Adipose tissue (tissue), 3 donors: ENCODE data around the gene RNF148. TPM values are rescaled to one million over a fixed set of nuclear protein-coding genes. Genes with fewer than 3 reads are reported as not detected.

Source experiments
- H3K27ac ChIP-seq: one replicate; pipeline ENCODE4 v1.5.1; 2013; ENCODE audit warnings: low read depth, low read length
- WGBS, 3 donors: extraction: QIAGEN DNeasy Blood & Tissue Kit; methylation state at CpG; one replicate each; pipeline ENCODE4 v1.1.7; 2013; 5-methylcytosine and 5-hydroxymethylcytosine counted together
- polyA plus RNA-seq, 3 donors: library from polyadenylated mRNA; stranded (reverse); fragments of 200-250 nt; gene quantifications; one replicate each; pipeline ENCODE4 v1.2.3, GENCODE V29; 2013
- donor health status: healthy with polysubstance abuse.
- donor health status: Bipolar disorder and iron deficiency.
- donor health status: healthy.

The RNF148 gene, protein sequence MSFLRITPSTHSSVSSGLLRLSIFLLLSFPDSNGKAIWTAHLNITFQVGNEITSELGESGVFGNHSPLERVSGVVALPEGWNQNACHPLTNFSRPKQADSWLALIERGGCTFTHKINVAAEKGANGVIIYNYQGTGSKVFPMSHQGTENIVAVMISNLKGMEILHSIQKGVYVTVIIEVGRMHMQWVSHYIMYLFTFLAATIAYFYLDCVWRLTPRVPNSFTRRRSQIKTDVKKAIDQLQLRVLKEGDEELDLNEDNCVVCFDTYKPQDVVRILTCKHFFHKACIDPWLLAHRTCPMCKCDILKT
- under 1 TPM; 0.08 to 0.22 (median 0.10) TPM for polyA plus RNA-seq

DNA sequence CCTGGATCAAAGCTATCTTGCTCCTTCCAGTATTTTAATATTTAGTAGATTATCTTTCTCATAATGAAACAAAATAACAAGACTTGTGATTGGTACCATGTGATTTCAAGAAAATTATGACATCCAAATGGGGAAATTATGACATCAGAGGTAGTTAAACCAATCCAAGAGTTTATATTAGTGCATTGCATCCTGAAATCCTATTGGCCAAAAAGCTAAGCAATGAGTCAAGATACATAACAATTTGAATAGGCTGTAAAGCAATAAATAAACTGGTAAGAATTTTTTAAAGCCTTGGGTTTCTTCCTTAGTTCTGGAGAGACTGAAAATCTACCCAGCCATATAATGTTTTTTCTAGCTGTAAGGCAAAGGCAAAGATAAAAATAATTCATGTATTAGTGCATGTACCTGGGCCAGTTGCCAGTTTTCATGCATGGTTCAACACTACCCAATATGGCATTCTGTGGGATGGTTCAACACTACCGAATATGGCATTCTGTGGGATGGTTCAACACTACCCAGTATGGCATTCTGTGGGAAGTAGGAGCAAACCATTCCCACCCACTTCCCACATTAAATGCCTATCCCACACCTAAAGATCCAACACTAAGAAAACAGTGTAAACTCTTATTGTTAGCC, at the start of gene RNF148:
Gene RNF148, minus strand, starts transcription at position 51 of the 639 bp plus-strand sequence. CDS start 172 bp downstream, outside the sequence.
- 82 to 95% (median 91%) methylated on average over 1 of the region's 1 CpG for WGBS, 3 donors
- H3K27ac ChIP-seq = no peak within 1 kb of the TSS

DNA sequence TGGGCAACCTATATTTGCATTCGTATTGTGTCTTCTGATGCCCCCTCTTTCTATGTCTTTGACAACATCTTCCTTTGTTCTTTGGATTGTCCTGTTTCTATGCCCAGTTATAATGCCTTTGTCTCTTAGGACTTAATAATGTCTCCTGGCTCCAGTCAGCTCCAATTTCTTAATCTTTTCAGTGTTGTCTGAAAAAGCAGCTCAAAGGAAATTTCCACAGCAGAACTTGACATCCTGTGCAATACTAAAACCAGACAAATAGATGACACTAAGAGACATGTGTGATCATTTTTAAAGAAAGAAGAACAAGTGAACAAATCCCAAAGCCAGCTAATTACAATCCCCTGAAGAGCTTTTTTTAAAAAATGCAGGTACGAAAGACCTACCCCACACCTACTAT, 47.7 kb upstream of the RNF148 start:
- no peak overlapping the region for H3K27ac ChIP-seq
- 89 to 98% (median 94%) methylated on average over 2 of the region's 2 CpGs for WGBS, 3 donors

DNA sequence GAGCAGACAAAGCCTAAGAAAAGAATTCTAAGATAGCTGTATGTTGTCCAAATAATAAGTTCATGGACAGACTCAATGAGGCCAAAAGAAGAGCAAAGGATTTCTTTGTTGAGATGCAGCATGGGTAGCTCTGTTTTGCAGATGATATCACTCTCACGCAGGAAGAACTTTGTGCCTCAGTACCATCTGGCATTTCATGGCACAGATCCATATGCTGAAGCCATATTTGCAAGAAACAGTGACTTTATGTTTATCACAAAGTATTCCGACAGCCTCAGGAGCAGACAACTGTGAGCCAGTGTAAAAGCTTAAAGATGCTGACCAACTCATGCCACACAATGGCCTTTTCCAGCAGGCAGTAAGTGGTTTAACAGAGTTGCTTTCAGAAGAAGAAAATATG, 45.5 kb upstream of the RNF148 start:
- no peak overlapping the region for H3K27ac ChIP-seq
- 70 to 94% (median 89%) methylated on average over 2 of the region's 2 CpGs for WGBS, 3 donors

GRCh38 chr7:122746948-122747347, 44.2 kb upstream of the RNF148 start:
- whole genome bisulfite sequencing, 3 donors = 70 to 93% (median 77%) methylated on average over 2 of the region's 2 CpGs
- H3K27ac ChIP-seq = no peak overlapping the region

GRCh38 chr7:122743211-122743610, 40.5 kb upstream of the RNF148 start:
- H3K27ac ChIP-seq = no peak overlapping the region

DNA sequence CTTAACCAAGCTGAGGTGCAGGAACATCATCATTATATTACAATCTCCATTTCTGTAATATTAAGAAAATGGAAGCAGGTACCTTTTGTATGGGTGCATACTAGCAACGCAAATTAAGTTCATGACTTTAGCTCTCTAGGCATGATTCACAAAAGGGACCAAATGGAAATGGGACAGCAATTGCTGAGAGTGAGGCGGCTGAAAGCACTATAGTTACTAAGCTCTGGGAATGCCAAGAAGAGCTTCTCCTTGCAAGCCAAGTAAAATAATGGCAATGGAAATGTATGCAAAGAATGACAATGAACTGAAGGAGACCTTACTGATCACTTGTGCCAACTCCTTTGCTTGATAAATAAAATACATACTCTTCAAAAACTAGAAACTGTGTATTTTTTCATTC, 36.2 kb upstream of the RNF148 start:
- WGBS, 3 donors = 82 to 88% (median 85%) methylated on average over 2 of the region's 2 CpGs
- no peak overlapping the region for H3K27ac ChIP-seq

- no peak overlapping the region for H3K27ac ChIP-seq
- WGBS, 3 donors = 93 to 96% (median 95%) methylated on average over 1 of the region's 1 CpG
Measured at GRCh38 chr7:122736183-122736582, 33.5 kb upstream of the RNF148 start.

DNA sequence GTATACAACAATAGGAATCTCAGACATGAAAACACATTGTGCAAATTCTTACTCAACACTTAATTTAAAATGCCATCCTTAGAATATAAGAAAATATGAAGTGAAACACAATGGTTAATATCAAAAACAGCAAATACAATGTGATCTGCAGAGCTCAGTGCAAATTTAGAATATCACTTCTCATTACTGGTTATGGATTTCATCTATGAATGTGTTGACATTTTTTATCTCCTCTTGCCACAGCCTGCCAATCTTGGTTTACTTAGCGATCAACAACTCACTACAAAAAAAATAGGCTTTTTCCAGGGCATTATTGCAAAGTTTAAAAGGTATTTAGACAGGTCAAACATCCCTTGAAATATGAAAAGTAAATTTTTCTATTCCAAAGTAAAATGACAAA, 25.0 kb upstream of the RNF148 start:
- WGBS, 3 donors = 29 to 93% (median 79%) methylated on average over 1 of the region's 1 CpG
- H3K27ac ChIP-seq = no peak overlapping the region

GRCh38 chr7:122727354-122727753, 24.6 kb upstream of the RNF148 start:
- no peak overlapping the region for H3K27ac ChIP-seq

DNA sequence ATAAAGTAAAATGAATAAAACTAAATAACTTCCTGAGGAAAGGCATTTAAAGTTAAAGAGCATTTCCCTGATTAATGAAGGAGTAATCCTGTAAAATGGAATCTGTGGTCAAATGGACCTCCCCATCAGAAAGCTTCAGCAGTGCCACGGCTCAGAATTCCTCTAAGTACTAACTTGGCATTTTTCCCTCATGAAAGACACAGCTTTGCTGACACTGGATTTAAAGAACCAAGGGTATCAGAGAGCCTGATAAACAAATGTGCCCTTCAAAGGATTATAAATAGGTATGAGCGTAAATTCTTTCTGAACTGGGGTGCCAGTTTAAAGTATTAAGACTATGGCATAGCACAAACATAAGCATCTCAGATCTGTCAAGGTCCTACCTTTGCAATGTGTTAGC, 24.2 kb upstream of the RNF148 start:
- WGBS, 3 donors = 57 to 73% (median 69%) methylated on average over 2 of the region's 2 CpGs

DNA sequence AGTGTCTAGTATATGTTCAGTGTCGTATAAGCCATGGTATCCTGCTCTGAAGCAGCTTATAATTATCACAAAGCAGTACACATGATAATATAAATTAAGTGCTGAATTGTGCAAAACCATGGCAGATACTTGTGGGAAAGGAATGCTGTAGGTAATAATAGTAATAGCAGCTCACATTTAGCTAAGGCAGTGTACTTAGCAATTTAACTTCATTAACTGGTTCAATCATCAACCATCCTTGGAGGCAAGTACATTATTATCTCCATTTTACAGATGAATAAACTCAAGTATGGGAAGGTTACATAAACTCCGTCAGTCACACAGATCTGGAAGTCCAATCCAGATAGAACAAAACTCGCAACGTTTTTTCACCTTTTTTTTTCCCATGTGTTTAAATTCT, 21.6 kb upstream of the RNF148 start:
- 56 to 86% (median 84%) methylated on average over 4 of the region's 4 CpGs for whole genome bisulfite sequencing, 3 donors
- H3K27ac ChIP-seq = no peak overlapping the region

More for the DNA sequence above, 24.2 kb upstream of the RNF148 start:
- H3K27ac ChIP-seq = no peak overlapping the region

- WGBS, 3 donors = 70 to 88% (median 85%) methylated on average over 4 of the region's 4 CpGs
- no peak overlapping the region for H3K27ac ChIP-seq
Measured at GRCh38 chr7:122719010-122719578, 16.4 kb upstream of the RNF148 start.

DNA sequence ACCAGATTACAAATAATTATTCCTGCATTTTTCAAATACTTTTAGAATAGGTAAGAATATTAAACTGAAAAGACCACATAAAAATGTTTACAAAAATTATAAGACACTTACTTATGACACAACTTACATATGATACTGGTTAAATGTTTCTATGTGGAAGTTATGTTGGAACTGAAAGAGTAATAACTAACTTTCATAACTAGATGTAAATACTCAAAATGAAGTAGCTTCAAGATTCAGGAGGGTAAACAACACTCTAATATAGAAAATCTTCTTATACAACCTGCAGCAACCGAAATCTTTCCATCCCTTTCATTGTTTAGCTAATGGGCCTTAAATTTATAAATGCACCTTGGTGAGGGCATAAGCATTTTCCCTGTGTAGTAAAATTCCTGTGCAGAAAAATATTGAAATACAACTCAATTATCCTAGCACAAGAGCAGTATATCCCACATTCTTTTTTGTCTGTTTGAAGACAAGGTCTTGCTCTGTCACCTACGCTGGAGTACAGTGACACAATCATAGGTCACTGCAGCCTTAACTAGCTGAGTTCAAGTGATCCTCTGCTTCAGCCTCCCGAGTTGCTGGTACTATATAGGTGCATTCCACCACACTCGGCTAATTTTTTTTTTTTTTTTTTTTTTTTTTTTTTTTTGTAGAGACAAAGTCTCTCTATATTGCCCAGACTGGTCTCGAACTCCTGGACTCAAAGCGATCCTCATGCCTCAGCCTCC, 14.8 kb upstream of the RNF148 start:
- H3K27ac ChIP-seq = no peak overlapping the region
- WGBS, 3 donors = 91 to 97% (median 92%) methylated on average over 6 of the region's 6 CpGs

- 91 to 94% (median 92%) methylated on average over 3 of the region's 3 CpGs for WGBS, 3 donors
- no peak overlapping the region for H3K27ac ChIP-seq
Measured at GRCh38 chr7:122715183-122715582, 12.5 kb upstream of the RNF148 start.

- H3K27ac ChIP-seq = no peak overlapping the region
- 67 to 83% (median 74%) methylated on average over 1 of the region's 1 CpG for WGBS, 3 donors
Measured at GRCh38 chr7:122710916-122711315, 8.2 kb upstream of the RNF148 start.

DNA sequence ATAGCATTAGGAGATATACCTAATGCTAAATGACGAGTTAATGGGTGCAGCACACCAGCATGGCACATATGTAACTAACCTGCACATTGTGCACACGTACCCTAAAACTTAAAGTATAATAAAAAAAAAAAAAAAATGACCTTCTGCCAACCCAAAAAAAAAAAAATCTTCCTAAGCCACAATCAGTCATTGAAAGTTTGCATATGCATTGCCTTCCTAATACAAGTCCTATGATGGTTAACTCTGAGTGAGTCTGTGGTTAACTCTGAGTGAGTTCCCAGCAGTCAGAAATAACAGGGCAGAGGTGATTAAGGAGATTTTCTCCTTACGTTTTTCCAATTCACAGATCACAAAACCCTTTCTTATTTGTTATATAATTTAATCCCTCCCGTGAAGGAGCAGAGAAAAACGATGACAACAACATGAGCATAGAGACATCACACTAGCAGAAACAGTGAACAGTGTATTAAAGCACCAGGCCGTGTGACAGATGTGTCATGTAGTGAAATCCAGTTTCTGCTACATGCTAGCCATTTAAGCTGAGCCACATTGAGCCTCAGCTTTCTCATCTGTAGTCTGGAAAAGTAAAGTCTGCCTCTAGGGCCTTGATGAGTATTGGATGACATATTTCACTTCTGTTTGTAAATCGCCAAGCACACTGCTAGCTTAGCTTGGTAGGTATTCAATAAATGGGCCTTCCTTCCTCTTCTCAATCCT, 7.4 kb upstream of the RNF148 start:
- 86 to 91% (median 89%) methylated on average over 7 of the region's 7 CpGs for WGBS, 3 donors

DNA sequence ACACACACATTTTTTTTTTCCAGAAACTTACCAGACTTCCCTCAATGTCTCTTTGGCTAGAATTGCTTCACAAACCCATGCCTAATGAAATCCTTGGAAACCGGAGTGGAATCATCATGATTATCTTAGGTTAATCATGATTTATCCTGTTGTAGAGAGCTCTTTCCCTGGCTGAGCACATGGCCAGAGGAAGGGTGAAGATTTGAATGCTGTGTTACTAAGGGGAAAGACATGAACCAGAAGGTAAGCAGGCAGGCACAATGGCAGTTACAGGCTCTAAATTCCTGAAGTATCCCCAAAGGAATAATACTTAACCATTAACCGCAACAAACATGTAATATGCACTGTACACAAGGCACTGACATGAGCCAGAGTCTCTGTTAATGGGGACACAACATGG, 4.1 kb upstream of the RNF148 start:
- WGBS, 3 donors = 66 to 74% (median 70%) methylated on average over 2 of the region's 2 CpGs
- H3K27ac ChIP-seq = no peak overlapping the region

More for the DNA sequence above, 7.4 kb upstream of the RNF148 start:
- no peak overlapping the region for H3K27ac ChIP-seq

- no peak within 1 kb of the TSS for H3K27ac ChIP-seq
Measured at GRCh38 chr7:122699017-122699416, 3.7 kb downstream of the RNF148 start, which contains the start of gene RNF133. TSS of gene RNF133 (minus strand) at chr7:122699117. CDS start at chr7:122698918, 199 bp downstream.

GRCh38 chr7:122695816-122696215, 6.9 kb downstream of the RNF148 start:
- 78 to 89% (median 79%) methylated on average over 1 of the region's 1 CpG for WGBS, 3 donors
- H3K27ac ChIP-seq = no peak overlapping the region
